ENCODE measurements around the gene CXXC1. TPM values are rescaled to one million over a fixed set of nuclear protein-coding genes. Genes with fewer than 3 reads are reported as not detected.
A peak's percentile ranks its signal among the peaks of the same experiment; 100 is the strongest.
"Not testable (repeated sequence)": the region's sequence is repeated elsewhere in the genome, so short reads cannot be mapped to it uniquely, and the experiment has no call there.

CXXC1 gene
- polyA plus RNA-seq, 1 donor (not counting 4 experiments of a cell fraction or from before 2014, with no cell fraction given), result 33.6 TPM

DNA sequence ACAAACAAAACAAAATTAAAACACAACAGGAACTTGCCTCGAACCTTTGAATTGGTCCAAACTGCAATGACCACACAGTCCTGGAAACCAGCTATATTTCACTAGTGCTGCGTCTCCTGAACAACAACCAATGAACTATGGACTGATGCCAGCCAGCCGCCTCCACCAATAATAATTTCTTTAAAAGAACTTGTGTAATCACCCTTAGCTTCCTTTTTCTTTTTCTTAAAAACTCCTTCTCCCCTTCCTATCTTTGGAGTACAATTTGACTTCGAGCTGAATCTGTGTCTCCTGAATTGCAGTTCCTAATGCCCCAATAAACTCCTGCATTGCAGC is 1.6 kb upstream of the CXXC1 start:
- Histone ChIP-seq H3K27me3 (ENCODE audit: control insufficient read depth, extremely low read depth, insufficient read depth, low read length) (no peaks in the 10 kb centered on the region), H3K4me3 (ENCODE audit: control insufficient read depth in 2 of 3, extremely low read depth in 1 of 3, insufficient read depth in 2 of 3, low read depth in 1 of 3, low read length in 3 of 3) (no peak overlapping the region), H2AFZ (ENCODE audit: control insufficient read depth, low read length) (no peak overlapping the region), H3K79me2 (ENCODE audit: control insufficient read depth, insufficient read depth, low read length) (peaks cover 24% of the 10 kb centered on the region), H4K20me1 (ENCODE audit: control insufficient read depth, extremely low read depth, insufficient read depth, low read length) (no peaks in the 10 kb centered on the region), H3K9ac (ENCODE audit: control insufficient read depth, extremely low read depth, insufficient read depth, low read length) (no peak overlapping the region), H3K9me1 (ENCODE audit: control insufficient read depth, extremely low read depth, insufficient read depth, low read length) (no peaks in the 10 kb centered on the region), H3K36me3 (ENCODE audit: control insufficient read depth in 2 of 2, extremely low read depth in 1 of 2, insufficient read depth in 2 of 2, low read length in 2 of 2) (peaks cover 9 to 12% of the 10 kb centered on the region in 2 experiments), H3K4me1 (ENCODE audit: control insufficient read depth, extremely low read depth, insufficient read depth, low read length) (peaks cover 22% of the 10 kb centered on the region), H3K27ac (ENCODE audit: control insufficient read depth, insufficient read depth, low read length) (no peak overlapping the region), H3K4me2 (ENCODE audit: control insufficient read depth, extremely low read depth, insufficient read depth, low read depth, low read length) (no peak overlapping the region), H3K9me3 (ENCODE audit: control insufficient read depth, low read depth, low read length) (no peaks in the 10 kb centered on the region)
- no peak for FAIRE-seq
- no peak for TF ChIP-seq EZH2 (IDR thresholded peaks at IDR 0.05; ENCODE audit: low read length)
- TF ChIP-seq, protein P1, sequence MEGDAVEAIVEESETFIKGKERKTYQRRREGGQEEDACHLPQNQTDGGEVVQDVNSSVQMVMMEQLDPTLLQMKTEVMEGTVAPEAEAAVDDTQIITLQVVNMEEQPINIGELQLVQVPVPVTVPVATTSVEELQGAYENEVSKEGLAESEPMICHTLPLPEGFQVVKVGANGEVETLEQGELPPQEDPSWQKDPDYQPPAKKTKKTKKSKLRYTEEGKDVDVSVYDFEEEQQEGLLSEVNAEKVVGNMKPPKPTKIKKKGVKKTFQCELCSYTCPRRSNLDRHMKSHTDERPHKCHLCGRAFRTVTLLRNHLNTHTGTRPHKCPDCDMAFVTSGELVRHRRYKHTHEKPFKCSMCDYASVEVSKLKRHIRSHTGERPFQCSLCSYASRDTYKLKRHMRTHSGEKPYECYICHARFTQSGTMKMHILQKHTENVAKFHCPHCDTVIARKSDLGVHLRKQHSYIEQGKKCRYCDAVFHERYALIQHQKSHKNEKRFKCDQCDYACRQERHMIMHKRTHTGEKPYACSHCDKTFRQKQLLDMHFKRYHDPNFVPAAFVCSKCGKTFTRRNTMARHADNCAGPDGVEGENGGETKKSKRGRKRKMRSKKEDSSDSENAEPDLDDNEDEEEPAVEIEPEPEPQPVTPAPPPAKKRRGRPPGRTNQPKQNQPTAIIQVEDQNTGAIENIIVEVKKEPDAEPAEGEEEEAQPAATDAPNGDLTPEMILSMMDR (optimal IDR thresholded peaks at IDR 0.05 in 1 of 3, IDR thresholded peaks at IDR 0.05 in 1 of 3, conservative IDR thresholded peaks at IDR 0.05 in 1 of 3; ENCODE audit: extremely low read depth in 1 of 3, insufficient read depth in 2 of 3, low read length in 3 of 3), result no peak
- dilution Hi-C loops (cut with MboI; ENCODE audit: extremely low pct_ligation_motif_present, low sequenced_read_pairs), result no loop called here
- DNase-seq (ENCODE audit: low read depth, low spot score), result no peak

DNA sequence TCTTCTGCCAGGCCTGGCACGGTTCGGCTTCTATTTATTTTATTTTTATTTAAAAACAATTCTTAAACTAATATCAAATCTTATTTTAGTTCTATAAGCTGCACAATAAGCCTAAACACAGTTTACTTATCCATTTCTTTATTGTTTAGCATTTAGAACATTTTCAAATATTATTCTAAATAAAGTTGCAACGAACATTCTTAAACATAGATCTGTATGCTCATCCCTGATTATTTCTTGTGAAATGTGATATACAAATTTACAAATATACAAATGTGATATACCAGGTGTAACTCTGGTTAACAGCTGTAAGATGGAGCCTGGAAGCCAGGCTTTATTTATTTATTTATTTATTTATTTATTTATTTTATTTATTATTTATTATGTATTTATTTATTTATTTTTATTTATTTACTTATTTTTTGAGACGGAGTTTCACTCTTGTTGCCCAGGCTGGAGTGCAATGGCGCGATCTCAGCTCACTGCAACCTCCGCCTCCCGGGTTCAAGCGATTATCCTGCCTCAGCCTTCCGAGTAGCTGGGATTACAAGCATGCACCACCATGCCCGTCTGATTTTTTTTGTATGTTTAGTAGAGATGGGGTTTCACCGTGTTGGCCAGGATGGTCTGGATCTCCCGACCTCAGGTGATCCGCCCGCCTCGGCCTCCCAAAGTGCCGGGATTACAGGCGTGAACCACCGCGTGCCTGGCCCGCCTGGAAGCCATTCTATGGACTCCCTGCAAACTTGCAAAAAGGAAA is 1.0 kb upstream of the CXXC1 start:
- Histone ChIP-seq H3K4me1 (ENCODE audit: control insufficient read depth, extremely low read depth, insufficient read depth, low read length) (peaks cover 27% of the 10 kb centered on the region), H3K27ac (ENCODE audit: control insufficient read depth, insufficient read depth, low read length) (peak overlapping the region; percentile 77)
- dilution Hi-C loops (cut with MboI; ENCODE audit: extremely low pct_ligation_motif_present, low sequenced_read_pairs), result not testable (repeated sequence)

More for the DNA sequence above, 1.0 kb upstream of the CXXC1 start:
- H3K9me3 ChIP-seq (ENCODE audit: control insufficient read depth, low read depth, low read length); FAIRE-seq; H3K9me1 ChIP-seq (ENCODE audit: control insufficient read depth, extremely low read depth, insufficient read depth, low read length); DNase-seq (ENCODE audit: low read depth, low spot score); H4K20me1 ChIP-seq (ENCODE audit: control insufficient read depth, extremely low read depth, insufficient read depth, low read length); H3K27me3 ChIP-seq (ENCODE audit: control insufficient read depth, extremely low read depth, insufficient read depth, low read length): not testable (repeated sequence)
- peak overlapping the region; percentile 83 for H2AFZ ChIP-seq (ENCODE audit: control insufficient read depth, low read length)
- H3K4me3 ChIP-seq (ENCODE audit: control insufficient read depth in 2 of 3, extremely low read depth in 1 of 3, insufficient read depth in 2 of 3, low read depth in 1 of 3, low read length in 3 of 3), result peak overlapping the region; percentile 38 to 90 (median 65)
- peaks cover 24% of the 10 kb centered on the region for H3K79me2 ChIP-seq (ENCODE audit: control insufficient read depth, insufficient read depth, low read length)
- H3K4me2 ChIP-seq (ENCODE audit: control insufficient read depth, extremely low read depth, insufficient read depth, low read depth, low read length), result peak overlapping the region; percentile 45
- H3K9ac ChIP-seq (ENCODE audit: control insufficient read depth, extremely low read depth, insufficient read depth, low read length), result peak overlapping the region; percentile 88
- H3K36me3 ChIP-seq (ENCODE audit: control insufficient read depth in 2 of 2, extremely low read depth in 1 of 2, insufficient read depth in 2 of 2, low read length in 2 of 2), result peaks cover 12 to 18% of the 10 kb centered on the region in 2 experiments

Measured in keratinocyte (primary cell).